Activated CD4-positive, alpha-beta T cell treated with anti-CD3 and anti-CD28 coated beads for 36 hours (primary cell): ENCODE results near the gene CNP. TPM values are rescaled to one million over a fixed set of nuclear protein-coding genes. Genes with fewer than 3 reads are reported as not detected.
"Not testable (repeated sequence)": the region's sequence is repeated elsewhere in the genome, so short reads cannot be mapped to it uniquely, and the experiment has no call there.

Experiments used
- ATAC-seq: fragments of 200-7000 bp; cut with Tn5 transposase; one replicate; pipeline ENCODE4 v1.10.0; 2021; ENCODE audit warnings: mild to moderate bottlenecking, moderate library complexity
- CTCF ChIA-PET: fragments of 350-600 bp; sonication (Branson Sonifier 250); formaldehyde crosslinking; loops from one replicate; lab custom pipeline; 2021; ENCODE audit warnings: antibody characterized with exemption; lab: Charles Lee
- POLR2A ChIA-PET: fragments of 350-600 bp; sonication (Branson Sonifier 250); formaldehyde crosslinking; loops from one replicate; lab custom pipeline; 2021; ENCODE audit warnings: antibody characterized with exemption, inconsistent platforms; lab: Charles Lee
- DNase-seq: peaks from one replicate; pipeline ENCODE4 v3.0.0-alpha.2; 2020
- H3K27ac Mint-ChIP-seq: one replicate; pipeline ENCODE4 v1.8.0; 2021; ENCODE audit warnings: mixed read lengths
- H3K27me3 Mint-ChIP-seq: one replicate; pipeline ENCODE4 v1.8.0; 2021; ENCODE audit warnings: mixed read lengths
- H3K36me3 Mint-ChIP-seq: one replicate; pipeline ENCODE4 v1.8.0; 2021; ENCODE audit warnings: low read depth, mixed read lengths
- H3K4me1 Mint-ChIP-seq: one replicate; pipeline ENCODE4 v1.8.0; 2021; ENCODE audit warnings: mixed read lengths
- H3K4me3 Mint-ChIP-seq: one replicate; pipeline ENCODE4 v1.8.0; 2021; ENCODE audit warnings: mild to moderate bottlenecking, moderate library complexity, mixed read lengths
- H3K9me3 Mint-ChIP-seq: one replicate; pipeline ENCODE4 v1.8.0; 2021; ENCODE audit warnings: low read depth, mixed read lengths
- intact Hi-C, 2 experiments: fragments of 100-400 bp; cut with DNase I in 1 of 2; cut with micrococcal nuclease in 1 of 2; formaldehyde crosslinking; loops; one replicate each; pipeline versions ENCODE4 v1.14.2 to v1.15.1; 2022 to 2024; cut with DNase I, micrococcal nuclease
- total RNA-seq, 2 experiments: library from RNA; stranded (reverse); gene quantifications; one replicate each; pipeline ENCODE4 v1.2.3, GENCODE V29; 2021

The CNP gene
- total RNA-seq, 2 experiments from 2014 or later = 55.1 to 77.0 TPM

GRCh38 chr17:42018988-42019387 is 52.4 kb downstream of the CNP start:
- Mint-ChIP-seq H3K36me3 (peaks cover 38% of the 10 kb centered on the region), H3K27ac (peak overlapping the region; percentile 72), H3K4me1 (peaks cover 51% of the 10 kb centered on the region), H3K4me3 (peak overlapping the region; percentile 100), H3K9me3 (no peaks in the 10 kb centered on the region), H3K27me3 (no peaks in the 10 kb centered on the region)
- ChIA-PET CTCF (interaction anchor here (0.5 to 2.3 kb wide), 14 partner anchors 10 to 1200 kb away, joined by 3 to 16 read pairs (median 5); partner anchors contain the start of genes CNP, KAT2A and ODAD4), POLR2A (interaction anchor here (1.8 kb wide), 1 partner anchor 53 kb away, joined by 4 read pairs; the partner anchor contains the start of gene CNP)
- intact Hi-C loops = loop anchor here (5.0 kb wide), 4 partner anchors 152 to 518 kb away; partner anchors contain the start of genes KLHL11 (in 1 of the 2), NAGLU (in 1 of the 2) and STAT5A (in 1 of the 2)
- DNase-seq = no peak
- ATAC-seq = no peak

GRCh38 chr17:42019509-42020404 is 53.2 kb downstream of the CNP start, which contains the start of gene NKIRAS2:
Gene NKIRAS2, plus strand, starts transcription at chr17:42020090. Its CDS starts 1,488 bp downstream, at chr17:42021578.
- H3K4me1 Mint-ChIP-seq = peaks cover 52% of the 10 kb centered on the region
- POLR2A ChIA-PET = interaction anchor here (0.5 to 1.8 kb wide), 6 partner anchors 53 to 155 kb away, joined by 3 to 4 read pairs (median 3); partner anchors contain the start of genes ACLY, CNP, DHX58 and KLHL11
- intact Hi-C loops = loop anchor here (1.0 to 5.0 kb wide), 7 partner anchors 54 to 518 kb away; partner anchors contain the start of genes KLHL11 (in 1 of the 2), NAGLU (in 1 of the 2), ODAD4 (in 1 of the 2) and STAT5A (in 1 of the 2)

GRCh38 chr17:42020845-42021244 is 54.2 kb downstream of the CNP start:
- not testable (repeated sequence) for H3K27me3 Mint-ChIP-seq, ATAC-seq, DNase-seq, H3K9me3 Mint-ChIP-seq
- peak overlapping the region; percentile 86 for H3K4me3 Mint-ChIP-seq
- CTCF ChIA-PET = interaction anchor here (0.7 to 2.1 kb wide), 11 partner anchors 10 to 163 kb away, joined by 3 to 17 read pairs (median 4); partner anchors contain the start of gene DHX58
- intact Hi-C loops = loop anchor here (1.0 kb wide), 3 partner anchors 56 to 95 kb away; partner anchors contain the start of gene ODAD4 (in 1 of the 2)
- H3K4me1 Mint-ChIP-seq = peaks cover 45% of the 10 kb centered on the region
- peak overlapping the region; percentile 76 for H3K27ac Mint-ChIP-seq
- H3K36me3 Mint-ChIP-seq = peaks cover 34% of the 10 kb centered on the region
- POLR2A ChIA-PET = interaction anchor here (0.6 to 1.8 kb wide), 2 partner anchors 53 to 55 kb away, joined by 4 to 5 read pairs; partner anchors contain the start of gene CNP

More at GRCh38 chr17:42019509-42020404, 53.2 kb downstream of the CNP start, which contains the start of gene NKIRAS2:
- ATAC-seq (peak; percentile 78), DNase-seq (peak; percentile 97)
- no peaks in the 10 kb centered on the region for H3K27me3 Mint-ChIP-seq
- CTCF ChIA-PET = interaction anchor here (0.6 to 2.1 kb wide), 29 partner anchors 9 to 512 kb away, joined by 3 to 17 read pairs (median 4); partner anchors contain the start of genes CNP, DHX58, GHDC and ZNF385C
- H3K36me3 Mint-ChIP-seq = peaks cover 42% of the 10 kb centered on the region
- H3K9me3 Mint-ChIP-seq = no peaks in the 10 kb centered on the region
- peak within 1 kb of the TSS; percentile 88 for H3K27ac Mint-ChIP-seq
- peak within 1 kb of the TSS; percentile 100 for H3K4me3 Mint-ChIP-seq

DNA sequence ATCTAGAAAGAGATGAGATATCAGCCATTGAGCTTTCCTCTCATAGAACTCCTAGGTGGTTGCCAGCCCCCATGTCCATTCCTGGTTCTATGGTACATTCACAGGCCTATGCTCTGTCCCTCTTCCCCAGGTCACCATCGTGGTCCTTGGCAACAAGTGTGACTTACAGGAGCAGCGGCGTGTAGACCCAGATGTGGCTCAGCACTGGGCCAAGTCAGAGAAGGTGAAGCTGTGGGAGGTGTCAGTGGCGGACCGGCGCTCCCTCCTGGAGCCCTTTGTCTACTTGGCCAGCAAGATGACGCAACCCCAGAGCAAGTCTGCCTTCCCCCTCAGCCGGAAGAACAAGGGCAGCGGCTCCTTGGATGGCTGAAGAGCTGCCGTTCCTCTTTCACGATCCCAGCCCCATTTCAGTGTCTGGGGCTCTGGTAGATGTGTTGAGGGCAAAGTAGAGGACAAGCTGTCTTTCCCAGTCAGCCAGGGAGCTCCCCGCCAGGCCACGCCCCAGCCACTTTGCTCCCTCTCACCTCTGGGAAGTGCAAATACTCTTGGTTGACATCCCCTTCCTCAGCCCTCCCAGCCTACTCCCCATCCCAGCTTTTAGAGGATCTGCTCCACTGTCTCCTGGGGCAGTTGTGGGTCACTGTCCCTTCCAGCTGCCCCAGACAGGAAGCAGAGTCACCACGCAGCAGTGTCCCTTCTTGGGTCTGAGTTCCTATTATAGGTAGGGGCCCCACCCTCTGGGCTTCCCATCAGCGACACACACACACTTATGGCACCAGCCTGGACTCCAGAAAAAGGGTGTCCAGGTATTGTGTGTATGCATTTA is 57.1 kb downstream of the CNP start:
- no peaks in the 10 kb centered on the region for H3K9me3 Mint-ChIP-seq
- no peak for ATAC-seq
- no peaks in the 10 kb centered on the region for H3K27me3 Mint-ChIP-seq
- peaks cover 32% of the 10 kb centered on the region for H3K4me1 Mint-ChIP-seq
- DNase-seq = no peak
- H3K4me3 Mint-ChIP-seq = no peak overlapping the region
- ChIA-PET POLR2A (no interaction called here), CTCF (interaction anchor here (0.7 to 4.1 kb wide), 12 partner anchors 10 to 494 kb away, joined by 3 to 22 read pairs (median 3); partner anchors contain the start of genes DHX58 and KAT2A)
- intact Hi-C loops = loop anchor here in 1 of 2 experiments (2.0 kb wide), 3 partner anchors 43 to 383 kb away; partner anchors contain the start of gene KCNH4
- H3K36me3 Mint-ChIP-seq = peaks cover 20% of the 10 kb centered on the region
- H3K27ac Mint-ChIP-seq = peak overlapping the region; percentile 66

- ATAC-seq (no peak), DNase-seq (no peak)
- Mint-ChIP-seq H3K9me3 (no peaks in the 10 kb centered on the region), H3K4me1 (peaks cover 23% of the 10 kb centered on the region), H3K27ac (peak overlapping the region; percentile 66), H3K27me3 (no peaks in the 10 kb centered on the region), H3K4me3 (no peak overlapping the region), H3K36me3 (peaks cover 18% of the 10 kb centered on the region)
- CTCF ChIA-PET = interaction anchor here (0.5 to 4.1 kb wide), 21 partner anchors 8 to 322 kb away, joined by 3 to 22 read pairs (median 5); partner anchors contain the start of genes DHX58, DNAJC7, GHDC and ZNF385C
- POLR2A ChIA-PET = interaction anchor here (1.1 kb wide), 1 partner anchor 107 kb away, joined by 3 read pairs; no protein-coding TSS in a partner anchor
- intact Hi-C loops = loop anchor here (1.0 to 2.0 kb wide), 5 partner anchors 42 to 382 kb away; partner anchors contain the start of gene KCNH4 (in 1 of the 2)
Measured at GRCh38 chr17:42025191-42025579, 58.6 kb downstream of the CNP start.

DNA sequence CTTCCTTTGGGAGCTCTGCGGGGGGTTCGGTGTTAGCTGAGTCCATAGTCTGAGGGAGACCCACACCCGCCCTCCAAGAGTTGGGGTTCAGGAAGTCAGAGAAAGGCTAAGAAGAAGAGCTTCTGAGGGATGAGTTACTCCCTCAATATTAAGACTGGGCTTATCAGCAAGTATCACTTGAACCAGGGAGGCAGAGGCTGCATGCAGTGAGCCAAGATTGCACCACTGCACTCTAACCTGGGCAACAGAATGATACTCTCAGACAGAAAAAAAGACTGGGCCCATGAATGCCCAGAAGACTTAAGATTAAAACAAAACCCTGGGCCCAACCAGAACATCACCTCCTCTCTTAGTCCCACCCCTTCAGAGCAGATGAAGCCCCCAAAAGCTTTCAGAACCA is 59.3 kb downstream of the CNP start:
- ATAC-seq (no peak), DNase-seq (no peak)
- ChIA-PET POLR2A (interaction anchor here (0.6 to 1.1 kb wide), 2 partner anchors 93 to 106 kb away, joined by 3 read pairs; no protein-coding TSS in a partner anchor), CTCF (interaction anchor here (0.6 to 4.1 kb wide), 21 partner anchors 8 to 502 kb away, joined by 3 to 22 read pairs (median 4); partner anchors contain the start of genes DHX58, DNAJC7, GHDC and ZNF385C)
- intact Hi-C loops = loop anchor here (1.0 to 2.0 kb wide), 5 partner anchors 41 to 381 kb away; partner anchors contain the start of gene KCNH4 (in 1 of the 2)
- Mint-ChIP-seq H3K36me3 (peaks cover 18% of the 10 kb centered on the region), H3K4me3 (no peak overlapping the region), H3K4me1 (peaks cover 17% of the 10 kb centered on the region), H3K9me3 (no peaks in the 10 kb centered on the region), H3K27me3 (no peaks in the 10 kb centered on the region), H3K27ac (no peak overlapping the region)

GRCh38 chr17:42026857-42027589 is 60.4 kb downstream of the CNP start:
- no peaks in the 10 kb centered on the region for H3K27me3 Mint-ChIP-seq
- ChIA-PET POLR2A (interaction anchor here (0.5 to 0.9 kb wide), 3 partner anchors 15 to 94 kb away, joined by 3 read pairs; no protein-coding TSS in a partner anchor), CTCF (interaction anchor here (0.6 to 2.7 kb wide), 15 partner anchors 9 to 501 kb away, joined by 3 to 13 read pairs (median 4); partner anchors contain the start of gene DNAJC7)
- no peaks in the 10 kb centered on the region for H3K9me3 Mint-ChIP-seq
- peaks cover 13% of the 10 kb centered on the region for H3K36me3 Mint-ChIP-seq
- H3K4me1 Mint-ChIP-seq = peaks cover 10% of the 10 kb centered on the region
- ATAC-seq (no peak), DNase-seq (no peak)
- H3K27ac Mint-ChIP-seq = no peak overlapping the region
- intact Hi-C loops = no loop called here
- no peak overlapping the region for H3K4me3 Mint-ChIP-seq
